Lung (tissue), 12 donors: ENCODE measurements around the gene LTBP1. TPM values are rescaled to one million over a fixed set of nuclear protein-coding genes. Genes with fewer than 3 reads are reported as not detected.

Experiments used
- ATAC-seq: fragments of 200-7000 bp; cut with Tn5 transposase; one replicate; pipeline ENCODE4 v1.9.1; 2020; ENCODE audit warnings: moderate number of reproducible peaks; ENCODE audit not compliant: insufficient read depth, low FRiP score
- DNase-seq, 3 donors: peaks; one replicate each; pipeline ENCODE4 v3.0.0-alpha.2; 2013 to 2017
- H3K27ac ChIP-seq, 2 donors: one replicate each; pipeline ENCODE4 v1.5.1; 2013; ENCODE audit warnings: mild to moderate bottlenecking in 2 of 2, moderate library complexity in 2 of 2, control low read depth in 1 of 2, inconsistent platforms in 1 of 2, low read depth in 1 of 2, low read length in 1 of 2
- H3K27me3 ChIP-seq, 3 donors: one replicate each; pipeline ENCODE4 v1.5.1; 2013; ENCODE audit warnings: low read length in 2 of 3; ENCODE audit not compliant: control insufficient read depth in 3 of 3, insufficient read depth in 3 of 3
- H3K36me3 ChIP-seq, 4 donors: one replicate each; pipeline ENCODE4 v1.5.1; 2013; ENCODE audit warnings: low read length in 4 of 4, mild to moderate bottlenecking in 1 of 4, moderate library complexity in 1 of 4; ENCODE audit not compliant: control insufficient read depth in 4 of 4, insufficient read depth in 4 of 4
- H3K4me1 ChIP-seq, 5 donors: one replicate each; pipeline ENCODE4 v1.5.1; 2013; ENCODE audit warnings: low read length in 5 of 5, mild to moderate bottlenecking in 2 of 5, moderate library complexity in 1 of 5; ENCODE audit not compliant: control insufficient read depth in 5 of 5, insufficient read depth in 5 of 5
- H3K4me3 ChIP-seq: one replicate; pipeline ENCODE4 v1.5.1; 2013; ENCODE audit warnings: mild to moderate bottlenecking, control low read depth, moderate library complexity
- H3K9ac ChIP-seq, 2 donors: one replicate each; pipeline ENCODE4 v1.5.1; 2013; ENCODE audit warnings: low read length in 2 of 2, control low read depth in 1 of 2; ENCODE audit not compliant: insufficient read depth in 1 of 2
- H3K9me3 ChIP-seq, 4 donors: one replicate each; pipeline ENCODE4 v1.5.1; 2013; ENCODE audit warnings: low read length in 3 of 4, mild to moderate bottlenecking in 1 of 4, moderate library complexity in 1 of 4; ENCODE audit not compliant: control insufficient read depth in 4 of 4, insufficient read depth in 3 of 4
- CTCF ChIP-seq: IDR thresholded peaks from 2 replicates; pipeline ENCODE4 v1.5.1; 2012; ENCODE audit warnings: mild to moderate bottlenecking; ENCODE audit errors: control extremely low read depth, extremely low read depth
- WGBS, 2 donors: extraction: QIAGEN DNeasy Blood & Tissue Kit; methylation state at CpG; one replicate each; pipeline ENCODE4 v1.1.7; 2013; 5-methylcytosine and 5-hydroxymethylcytosine counted together
- polyA plus RNA-seq, 2 donors: library from polyadenylated mRNA; stranded (reverse); fragments of 200-250 nt; gene quantifications; one replicate each; pipeline ENCODE4 v1.2.1, GENCODE V29; 2013
- total RNA-seq, 2 donors: library from RNA; depleted of rRNA in 1 of 2; stranded (reverse); fragments of >200 nt in 1 of 2; gene quantifications; one replicate each; pipeline ENCODE4 v1.2.1, GENCODE V29; 2014 to 2021
- donor health status: control.
- donor health status: control.
- donor health status: Bipolar disorder and iron deficiency.
- donor health status: healthy.
- donor health status: DM: yes; HTN: yes; CAD: no.

LTBP1 gene
- total and polyA plus RNA-seq, 4 donors: 8.8 to 57.4 (median 28.6) TPM

DNA sequence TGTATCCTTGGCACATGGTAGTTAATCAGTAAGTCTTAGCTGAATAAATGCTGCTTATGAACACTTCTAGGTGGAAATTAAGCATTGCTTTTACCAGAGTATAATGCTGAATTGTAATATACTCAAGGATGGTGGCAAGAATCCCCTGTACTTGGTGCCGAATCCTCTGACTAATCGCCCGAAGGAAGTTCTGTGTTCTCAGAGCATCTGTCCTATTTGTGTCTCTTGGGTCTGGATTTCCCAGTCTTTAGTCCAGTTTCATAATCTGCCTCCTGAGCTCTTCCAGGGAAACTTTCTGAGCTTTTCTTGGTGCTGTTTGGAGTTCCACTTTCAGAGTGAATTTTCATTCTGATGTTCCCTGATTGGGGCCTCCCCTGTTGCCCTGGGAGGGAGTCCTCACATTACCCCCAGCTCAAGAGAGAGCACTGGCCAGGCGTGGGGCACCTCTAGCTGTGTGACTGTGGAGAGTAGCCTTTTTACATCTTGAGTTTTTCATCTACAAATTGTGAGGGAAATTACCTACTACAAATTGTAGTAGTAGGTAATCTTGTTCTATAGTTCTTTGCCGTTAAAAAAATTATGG lies 144.9 kb downstream of the LTBP1 start:
- H3K27me3 ChIP-seq: no peaks in the 10 kb centered on the region
- WGBS, 2 donors: 87 to 95% methylated on average over 5 of the region's 5 CpGs
- no peaks in the 10 kb centered on the region for H3K9me3 ChIP-seq
- no peak overlapping the region for H3K9ac ChIP-seq
- no peak overlapping the region for H3K4me3 ChIP-seq
- no peak for TF ChIP-seq CTCF
- H3K4me1 ChIP-seq: peaks cover 0 to 16% (median 5%) of the 10 kb centered on the region in 5 donors
- ATAC-seq: no peak
- H3K36me3 ChIP-seq: no peaks in the 10 kb centered on the region
- no peak for DNase-seq
- peak overlapping the region in 1 of 2 donors; percentile 17 for H3K27ac ChIP-seq

DNA sequence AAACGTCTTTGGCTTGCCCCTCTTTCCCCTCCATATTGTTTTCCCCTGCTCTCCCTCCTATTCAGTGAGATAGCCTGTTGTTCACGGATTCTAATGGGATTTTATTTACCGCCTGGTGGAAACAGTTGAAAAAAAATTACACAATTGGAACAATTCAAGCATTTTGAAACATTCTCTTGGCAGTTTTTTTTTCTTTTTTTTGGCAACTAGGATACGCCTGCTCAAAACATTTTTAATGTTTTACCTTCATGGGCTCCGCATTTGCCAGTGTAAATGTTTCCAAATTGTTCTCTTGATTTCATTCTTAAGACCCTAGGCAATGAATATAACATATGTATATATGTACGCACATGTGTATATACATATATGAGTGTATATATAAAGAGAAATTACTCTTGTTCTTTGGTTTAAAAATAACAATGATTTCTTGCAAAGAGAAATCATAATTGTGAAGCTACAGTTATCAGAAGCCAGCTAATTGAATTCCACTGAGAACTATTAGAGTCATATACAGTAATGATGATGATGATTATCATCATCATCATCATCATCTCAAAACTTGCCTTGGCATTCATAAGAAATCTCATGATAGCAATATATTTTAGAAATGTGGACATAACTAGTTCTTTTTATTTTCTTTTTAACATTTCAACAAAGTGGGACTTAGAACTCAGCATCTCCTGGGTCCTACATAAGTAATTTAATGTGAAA lies 146.7 kb downstream of the LTBP1 start:
- Histone ChIP-seq H3K9me3 (no peaks in the 10 kb centered on the region), H3K36me3 (no peaks in the 10 kb centered on the region), H3K4me1 (peaks cover 0 to 10% (median 0%) of the 10 kb centered on the region in 5 donors), H3K27ac (peak overlapping the region in 1 of 2 donors; percentile 50), H3K9ac (no peak overlapping the region), H3K4me3 (no peak overlapping the region), H3K27me3 (no peaks in the 10 kb centered on the region)
- DNase-seq: peak in 1 of 3 donors; percentile 30
- WGBS, 2 donors: 84 to 89% methylated on average over 6 of the region's 6 CpGs
- no peak for ATAC-seq
- no peak for TF ChIP-seq CTCF

DNA sequence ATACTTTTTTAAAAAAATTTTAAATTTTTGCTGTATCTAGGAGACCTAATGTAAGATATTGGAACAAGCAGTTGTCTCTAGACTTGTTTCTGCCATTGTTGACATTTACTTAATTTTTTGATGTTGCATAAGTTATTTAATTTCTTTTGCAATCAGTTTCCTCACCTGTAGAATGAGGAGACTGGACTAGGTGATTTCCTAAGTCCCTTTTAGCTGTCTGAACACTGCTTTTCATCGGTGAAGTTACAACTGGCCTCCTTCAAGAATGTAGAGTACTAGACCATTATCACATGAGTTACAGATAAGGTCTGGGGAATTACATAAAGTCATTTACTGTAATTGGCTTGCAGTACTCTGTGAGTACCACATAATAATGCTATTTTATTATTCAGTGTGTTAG lies 147.6 kb downstream of the LTBP1 start:
- no peak for TF ChIP-seq CTCF
- ATAC-seq (no peak), DNase-seq (no peak)
- H3K9ac ChIP-seq: no peak overlapping the region
- no peaks in the 10 kb centered on the region for H3K9me3 ChIP-seq
- 63 to 83% methylated on average over 1 of the region's 1 CpG for WGBS, 2 donors
- H3K27me3 ChIP-seq: no peaks in the 10 kb centered on the region
- H3K27ac ChIP-seq: no peak overlapping the region
- peaks cover 0 to 10% (median 0%) of the 10 kb centered on the region in 5 donors for H3K4me1 ChIP-seq
- H3K36me3 ChIP-seq: no peaks in the 10 kb centered on the region
- no peak overlapping the region for H3K4me3 ChIP-seq
